ENCODE data around the gene GPATCH8. TPM values are rescaled to one million over a fixed set of nuclear protein-coding genes. Genes with fewer than 3 reads are reported as not detected.

GPATCH8 gene
- total and polyA plus RNA-seq, 10 of the 15 experiments (the other 5 are each of a cell fraction or from before 2014, with no cell fraction given) = 11.7 to 45.1 (median 21.3) TPM

GRCh38 chr17:44414394-44415155 lies 88.6 kb downstream of the GPATCH8 start:
- WGBS (ENCODE audit: insufficient coverage, insufficient replicate concordance, low lambda C conversion rate, missing lambda C conversion rate) = 94% methylated on average over 1 of the region's 1 CpG
- Histone ChIP-seq H3K79me2 (ENCODE audit: control insufficient read depth, insufficient read depth, low read length) (no peaks in the 10 kb centered on the region), H3K4me2 (ENCODE audit: control insufficient read depth, insufficient read depth) (no peak overlapping the region), H3K9ac (ENCODE audit: control insufficient read depth, insufficient read depth, low read length) (no peak overlapping the region), H2AFZ (ENCODE audit: control insufficient read depth, low read depth, low read length) (no peak overlapping the region), H3K4me3 (no peak overlapping the region), H3K27ac (ENCODE audit: control insufficient read depth, insufficient read depth) (no peak overlapping the region), H3K4me1 (ENCODE audit: control insufficient read depth, insufficient read depth, low read length) (peaks cover 28% of the 10 kb centered on the region), H3K27me3 (replicated peaks in 1 of 2; ENCODE audit: control insufficient read depth in 2 of 2, insufficient read depth in 2 of 2, low read length in 1 of 2) (no peaks in the 10 kb centered on the region), H3K36me3 (ENCODE audit: control insufficient read depth in 2 of 2, insufficient read depth in 2 of 2, low read length in 1 of 2) (peaks cover 3 to 9% of the 10 kb centered on the region in 2 experiments; a peak in 3 of 4 replicates), H3K9me3 (replicated peaks; ENCODE audit: control insufficient read depth, insufficient read depth, low read length) (no peaks in the 10 kb centered on the region; the same call in 1 of the 3 replicates), H4K20me1 (ENCODE audit: control insufficient read depth, insufficient read depth) (no peaks in the 10 kb centered on the region)
- no peak for FAIRE-seq
- ChIA-PET RAD21 (ENCODE audit: unreplicated experiment) (no interaction called here), SMC1A (ENCODE audit: uncharacterized antibody, unreplicated experiment) (interaction anchor here (0.9 to 1.7 kb wide), 3 partner anchors 11 to 31 kb away, joined by 3 to 4 read pairs (median 3); no protein-coding TSS in a partner anchor), POLR2A (no interaction called here), CTCF (interaction anchor here (1.0 to 1.1 kb wide), 2 partner anchors 13 to 108 kb away, joined by 3 to 5 read pairs; no protein-coding TSS in a partner anchor)
- no peak for DNase-seq (ENCODE audit: low read depth, low spot score)
- BruUV-seq (replicated peaks) = no TSS peak
- in situ Hi-C loops (cut with MboI) = no loop called here
- intact Hi-C loops (cut with micrococcal nuclease; ENCODE audit: unreplicated experiment) = no loop called here
- TF ChIP-seq, protein P1, sequence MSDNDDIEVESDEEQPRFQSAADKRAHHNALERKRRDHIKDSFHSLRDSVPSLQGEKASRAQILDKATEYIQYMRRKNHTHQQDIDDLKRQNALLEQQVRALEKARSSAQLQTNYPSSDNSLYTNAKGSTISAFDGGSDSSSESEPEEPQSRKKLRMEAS (IDR thresholded peaks at IDR 0.05; ENCODE audit: low read depth, low read length) = no peak
- TF ChIP-seq GATAD2B (conservative IDR thresholded peaks at IDR 0.05; ENCODE audit: low read depth) (no peak), WRNIP1 (IDR thresholded peaks at IDR 0.05; ENCODE audit: borderline replicate concordance, low read depth, low read length) (no peak), CBX5 (IDR thresholded peaks at IDR 0.05; ENCODE audit: low read depth) (no peak), PBX3 (IDR thresholded peaks at IDR 0.05; ENCODE audit: insufficient replicate concordance, low read depth, low read length) (no peak), CEBPB (IDR thresholded peaks at IDR 0.05; ENCODE audit: borderline replicate concordance in 1 of 2, low read depth in 2 of 2, low read length in 2 of 2) (no peak), ZNF592 (IDR thresholded peaks at IDR 0.05) (no peak), TAF1 (IDR thresholded peaks at IDR 0.05; ENCODE audit: borderline replicate concordance, low read depth, low read length) (no peak)
- no peak for ATAC-seq

Measured in GM12878 (cell line).